Epidermal melanocyte (primary cell): ENCODE data around the gene PDGFB.

ENCODE experiments used
- DNase-seq: peaks from one replicate; pipeline ENCODE4 v3.0.0; 2011; ENCODE audit warnings: low spot score; ENCODE audit not compliant: insufficient read length

The PDGFB gene

DNA sequence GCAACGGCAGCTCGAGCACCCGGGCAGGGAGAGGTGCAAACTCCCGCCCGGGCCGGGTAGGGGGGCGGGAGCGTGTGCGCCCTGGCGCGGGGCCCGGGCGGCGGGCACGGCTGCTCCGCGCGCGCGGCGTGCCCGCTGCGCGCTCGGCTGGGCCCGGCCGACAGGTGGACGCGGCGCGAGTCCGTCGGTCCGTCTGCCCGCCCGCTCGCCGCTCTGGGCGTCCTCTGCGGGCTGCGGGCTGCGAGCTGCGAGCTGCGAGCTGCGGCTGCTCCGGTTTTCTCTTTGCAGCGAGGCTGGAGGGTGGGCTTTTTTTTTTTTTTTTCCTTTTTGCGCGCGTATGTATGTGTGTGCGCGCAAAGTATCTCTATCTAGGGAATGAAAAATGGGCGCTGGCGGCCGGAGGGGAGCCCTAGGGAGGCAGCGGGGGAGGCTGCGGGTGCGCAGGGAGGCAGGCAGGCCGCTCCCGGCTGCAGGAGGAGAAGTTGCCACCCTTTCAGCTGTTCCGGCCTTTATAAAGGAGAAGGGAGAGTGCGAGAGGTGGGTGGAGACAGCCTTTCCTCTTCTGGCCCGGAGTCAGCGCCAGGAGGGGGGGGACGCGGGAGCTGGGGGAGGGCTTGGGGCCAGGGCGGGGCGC, at the start of gene PDGFB:
Gene PDGFB (minus strand): TSS at position 487 of the 634 bp plus-strand sequence. CDS start 1,019 bp downstream, outside the sequence.
- no peak for DNase-seq

DNA sequence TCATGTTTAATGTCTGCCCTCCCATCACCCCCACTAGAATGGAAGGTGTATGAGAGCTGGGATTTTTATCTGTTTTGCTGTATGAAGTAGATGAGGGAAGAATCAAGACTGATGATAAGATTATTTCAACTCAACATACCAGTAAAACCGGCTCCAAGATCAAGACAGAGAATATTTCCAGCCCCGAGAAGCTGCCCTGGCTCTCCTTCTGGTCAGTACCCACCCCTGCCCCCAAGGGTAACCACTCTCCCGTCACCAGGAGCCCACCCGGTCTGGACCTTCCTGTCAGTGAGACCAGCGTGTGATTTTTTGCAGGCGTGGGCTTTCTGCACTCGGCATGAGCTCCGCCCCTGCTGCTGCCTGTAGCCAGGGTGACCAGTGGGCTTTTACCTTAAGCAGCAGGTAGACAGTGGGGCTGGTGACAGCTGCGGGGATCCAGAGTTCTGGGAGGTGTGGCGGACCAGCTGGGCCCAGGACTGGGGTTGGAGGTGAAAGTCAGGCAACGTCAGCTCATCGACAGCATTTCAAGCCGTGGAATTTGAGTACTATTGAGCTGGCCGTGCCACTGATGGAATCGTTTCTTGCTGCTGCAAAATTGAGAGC, 49.1 kb upstream of the PDGFB start:
- no peak for DNase-seq

DNA sequence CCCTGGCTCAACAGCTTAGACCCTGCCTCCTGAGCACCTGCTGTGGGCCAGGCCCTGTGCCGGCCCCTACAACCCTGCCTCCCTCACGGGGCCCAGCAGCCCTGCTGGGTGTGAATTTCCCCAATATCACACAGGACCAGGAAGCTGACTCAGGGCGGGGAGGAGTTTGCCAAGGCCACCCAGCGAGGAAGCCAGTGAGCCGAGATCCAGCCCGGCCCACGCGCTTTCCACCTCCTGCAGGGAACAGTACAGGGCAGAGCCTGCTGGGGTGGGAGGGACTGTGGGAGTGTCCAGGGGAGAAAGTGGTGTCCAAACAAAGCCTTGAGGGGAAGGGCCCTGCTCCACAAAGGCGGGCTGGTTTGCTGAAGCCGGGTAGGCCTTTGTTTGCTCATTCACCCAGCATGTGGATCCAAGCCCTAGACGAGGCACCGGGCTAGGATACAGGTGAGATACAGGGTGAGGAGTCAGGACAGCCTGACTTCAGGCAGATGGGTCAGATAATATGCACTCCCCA, 47.8 kb upstream of the PDGFB start:
- no peak for DNase-seq

DNA sequence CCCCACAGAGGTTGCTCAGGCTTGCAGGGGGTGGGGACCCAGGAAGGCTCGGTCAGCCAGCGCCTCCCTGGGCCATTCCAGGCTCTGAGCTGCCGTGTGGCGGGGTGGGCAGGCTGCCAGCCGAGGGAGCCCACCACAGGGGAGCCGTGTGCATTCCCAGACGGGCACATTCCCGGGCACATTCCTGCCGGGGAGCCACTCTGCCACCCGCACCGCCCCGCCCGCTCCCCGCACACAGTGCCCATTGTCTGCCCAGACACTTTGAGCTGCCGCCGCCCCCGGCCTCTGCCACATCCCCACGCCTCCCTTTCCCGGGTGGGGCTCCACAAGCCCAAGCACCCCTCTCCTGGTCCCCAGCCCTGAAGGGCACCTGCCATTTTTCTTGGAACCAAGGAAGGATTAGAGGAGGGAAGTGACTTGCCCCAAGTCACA, 47.3 kb upstream of the PDGFB start:
- no peak for DNase-seq

DNA sequence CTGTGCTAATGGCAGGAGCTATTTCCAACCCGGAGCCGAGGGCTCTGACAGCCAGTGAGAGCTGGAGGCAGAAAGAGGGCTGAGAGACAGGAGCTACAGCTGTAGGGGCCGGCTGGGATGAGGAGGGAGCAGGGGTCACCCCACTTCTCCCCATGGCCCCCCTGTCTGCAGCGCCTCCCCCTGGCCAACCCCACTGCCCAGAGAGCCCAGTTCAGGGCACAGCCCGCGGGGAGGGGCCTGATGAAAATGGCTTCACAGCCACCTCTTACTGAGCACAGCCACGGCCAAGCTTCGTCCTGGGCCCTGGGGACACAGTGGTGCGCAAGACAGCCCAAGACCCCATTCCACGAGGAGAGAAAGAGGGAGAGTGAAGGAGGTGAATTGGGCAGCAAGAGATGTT, 46.7 kb upstream of the PDGFB start:
- no peak for DNase-seq

DNA sequence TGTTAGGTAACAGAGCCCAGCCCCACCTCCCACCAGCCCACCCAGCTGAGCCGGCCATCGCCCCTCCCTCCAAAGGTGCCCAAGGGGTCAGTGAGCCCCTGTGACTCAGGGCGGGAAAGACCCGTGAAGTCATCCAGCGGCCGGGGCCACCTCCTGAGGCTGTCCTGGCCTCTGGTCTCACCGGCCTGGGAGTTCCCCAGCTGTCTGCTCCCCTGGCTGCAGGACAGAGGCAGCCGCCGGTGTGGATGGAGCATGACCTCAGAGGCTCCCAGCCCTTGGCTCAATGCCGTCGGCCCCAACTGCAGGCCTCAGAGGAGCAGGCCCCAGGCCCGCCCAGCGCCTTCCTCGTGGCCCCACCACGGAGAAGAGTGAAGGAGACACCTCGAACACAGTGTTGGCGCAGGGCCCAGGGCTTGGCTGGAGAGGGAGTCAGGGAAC, 46.0 kb upstream of the PDGFB start:
- no peak for DNase-seq

DNA sequence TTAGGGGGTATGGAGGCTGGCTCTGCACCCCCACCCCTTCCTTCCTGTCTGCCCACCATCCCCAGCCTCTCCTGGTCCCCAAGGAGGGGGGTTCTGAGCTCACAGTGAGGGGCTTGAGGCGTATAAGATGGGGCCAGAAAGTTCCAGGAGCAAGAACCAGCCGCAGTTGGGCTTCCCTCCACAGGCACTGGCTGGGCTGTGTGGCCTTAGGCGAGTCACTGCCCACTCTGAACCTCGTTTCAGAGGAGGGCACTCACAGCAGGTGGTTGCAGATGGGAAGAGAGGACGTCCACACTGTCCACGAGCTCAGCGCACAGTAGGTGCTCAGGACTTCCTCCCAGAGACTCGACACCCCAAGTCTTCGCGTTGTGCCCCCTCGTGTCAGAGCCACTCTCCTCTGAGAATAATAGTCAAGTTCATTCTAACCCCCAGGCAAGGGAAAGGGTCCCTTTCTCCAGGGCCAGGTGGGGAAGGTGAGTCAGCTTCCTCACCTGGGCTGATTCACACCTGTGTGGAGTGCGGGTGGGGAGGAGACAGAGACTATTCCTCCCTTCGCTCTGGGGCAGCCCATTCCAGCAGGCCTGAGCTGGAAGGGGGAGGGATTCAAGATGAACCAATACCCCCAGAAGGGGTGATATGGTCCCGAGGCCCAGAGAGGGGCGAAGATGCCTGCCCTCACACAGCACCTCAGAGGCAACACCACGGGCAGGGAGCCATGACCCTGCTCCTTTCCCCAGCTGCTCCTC, 45.4 kb upstream of the PDGFB start:
- no peak for DNase-seq

DNA sequence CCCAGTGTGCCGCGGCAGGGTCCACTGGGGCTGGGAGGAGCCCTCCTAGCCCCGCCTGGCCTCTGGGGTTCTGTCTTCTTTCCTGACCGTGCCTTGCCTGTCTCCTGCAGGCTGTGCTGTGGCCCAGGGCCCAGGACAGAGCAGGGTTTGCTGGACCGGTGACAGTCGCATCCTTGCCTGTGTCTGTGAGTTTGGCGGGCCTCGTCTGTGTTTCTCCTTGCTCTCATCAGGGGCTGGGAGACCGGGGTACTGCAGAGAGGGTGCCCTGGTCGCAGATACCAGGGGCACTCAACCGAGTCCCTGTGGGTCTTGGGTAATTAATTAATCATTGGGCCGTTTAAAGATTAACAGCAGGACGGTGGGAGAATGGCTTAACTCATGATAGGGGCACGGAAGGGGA, 44.8 kb upstream of the PDGFB start:
- DNase-seq, result no peak

DNA sequence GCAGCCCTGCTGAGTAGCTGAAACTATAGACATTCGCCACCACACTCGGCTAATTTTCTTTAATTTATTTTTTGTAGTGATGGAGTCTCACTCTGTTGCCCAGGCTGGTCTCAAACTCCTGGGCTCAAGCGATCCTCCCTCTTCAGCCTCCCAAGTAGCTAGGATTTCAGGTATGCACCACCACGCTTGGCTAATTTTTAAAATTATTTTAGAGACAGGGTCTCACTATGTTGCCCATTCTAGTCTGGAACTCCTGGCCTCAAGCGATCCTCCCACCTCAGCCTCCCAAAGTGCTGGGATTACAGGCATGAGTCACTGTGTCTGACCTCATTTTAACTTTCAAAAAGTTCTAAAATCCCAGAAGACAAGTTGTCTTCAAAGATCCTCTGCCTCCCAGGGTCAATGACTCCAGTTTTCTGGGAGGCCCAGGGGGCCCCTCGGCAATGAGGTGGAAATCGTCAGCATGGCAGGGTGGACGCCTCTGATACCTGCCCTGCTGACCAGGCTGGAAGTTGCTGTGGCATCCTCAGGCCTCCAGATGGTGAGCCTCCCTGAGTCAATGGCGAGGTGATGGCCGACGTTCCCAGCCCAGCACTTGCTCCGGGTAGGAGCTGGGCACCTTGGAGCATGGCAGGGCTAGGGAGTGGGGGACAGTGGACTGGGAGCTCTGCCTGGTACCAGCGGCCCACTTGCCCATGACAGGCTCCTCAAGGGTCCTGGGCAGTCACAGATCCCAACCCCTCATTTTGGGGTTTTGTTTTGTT, 43.5 kb upstream of the PDGFB start:
- no peak for DNase-seq

DNA sequence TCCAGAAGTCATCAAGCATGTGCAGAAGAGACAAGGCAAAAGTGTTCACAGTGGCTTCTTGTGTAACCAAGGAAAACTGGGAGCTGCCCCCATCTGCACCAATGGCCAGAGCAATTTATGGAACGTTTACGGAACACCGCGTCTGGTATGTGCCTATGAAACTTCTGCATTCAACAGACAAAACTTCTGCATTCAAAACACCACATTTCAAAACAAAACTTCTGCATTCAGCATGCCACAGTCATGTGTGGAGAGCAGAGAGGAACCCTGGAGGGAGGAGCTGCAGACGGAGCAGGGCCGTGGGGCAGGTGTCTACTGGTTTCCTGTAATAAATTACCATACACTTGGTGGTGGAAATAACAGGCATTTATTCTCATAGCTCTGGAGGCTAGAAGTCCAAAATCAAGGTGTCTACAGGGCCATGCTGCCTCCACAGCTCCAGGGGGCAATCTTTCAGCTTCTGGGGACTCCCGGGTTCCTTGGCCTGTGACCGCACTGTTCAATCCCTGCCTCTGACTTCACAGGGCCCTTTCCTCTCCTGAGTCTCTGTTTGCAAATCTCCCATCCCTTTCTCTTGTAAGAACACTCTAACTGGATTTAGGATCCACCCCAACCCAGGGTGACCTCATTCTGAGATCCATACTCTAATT, 42.4 kb upstream of the PDGFB start:
- no peak for DNase-seq

DNA sequence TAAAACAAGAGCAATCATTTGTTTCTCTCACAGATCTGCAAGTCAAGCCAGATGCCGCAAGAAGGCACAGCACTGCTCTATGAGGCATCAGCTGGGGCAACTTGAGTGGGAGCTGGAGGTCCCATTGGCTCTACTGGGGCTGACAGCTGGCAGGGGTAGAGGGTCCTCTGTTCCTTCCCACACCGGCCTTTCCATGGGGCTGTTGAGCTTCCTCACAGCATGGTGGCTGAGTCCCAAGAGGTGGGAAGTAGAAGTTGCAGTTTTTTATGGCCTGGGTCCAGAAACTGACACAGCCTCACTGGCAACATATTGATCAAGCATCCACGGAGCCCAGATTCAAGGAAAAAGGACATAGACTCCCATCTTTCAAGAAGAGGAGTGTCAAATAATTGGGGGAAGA, 40.2 kb upstream of the PDGFB start:
- DNase-seq, result no peak

DNA sequence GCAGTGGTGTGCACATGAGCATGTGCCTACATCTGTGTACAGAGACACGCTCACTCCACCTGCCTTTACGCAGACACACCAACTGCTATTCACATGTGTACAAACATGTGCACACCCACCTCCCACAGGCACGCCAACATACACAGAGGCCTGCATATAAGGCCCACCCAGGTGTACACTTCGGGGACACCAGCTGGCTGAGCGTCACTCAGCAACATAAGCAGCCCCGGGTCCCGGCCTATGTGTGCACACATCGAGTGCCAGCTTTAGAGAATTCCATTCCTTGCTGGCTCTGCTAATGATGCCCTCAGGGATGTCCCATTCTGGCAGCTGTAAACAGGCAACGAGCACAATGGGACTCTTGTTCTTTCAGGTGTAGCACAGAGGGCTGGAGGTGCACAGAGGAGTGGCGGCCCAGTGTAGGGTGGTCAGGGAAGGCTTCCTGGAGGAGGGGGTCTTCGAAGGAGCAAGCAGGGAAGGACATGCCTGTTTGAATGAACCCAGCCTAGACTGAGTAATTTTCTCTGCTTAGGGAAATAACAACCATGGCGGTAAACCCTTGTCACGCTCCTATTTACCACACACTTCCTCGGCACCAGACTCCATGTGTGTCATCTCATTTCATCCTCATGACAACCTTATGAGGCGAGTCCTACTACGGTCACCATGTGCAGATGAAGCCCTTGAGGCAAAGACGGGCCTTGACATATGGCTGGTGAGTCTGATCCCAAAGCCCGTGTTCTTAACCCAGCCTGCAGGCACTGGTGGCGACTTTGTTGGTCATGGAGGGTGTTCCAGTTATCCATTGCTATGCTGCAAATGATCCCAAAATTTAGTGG, 39.6 kb upstream of the PDGFB start:
- DNase-seq, result peak; percentile 47

DNA sequence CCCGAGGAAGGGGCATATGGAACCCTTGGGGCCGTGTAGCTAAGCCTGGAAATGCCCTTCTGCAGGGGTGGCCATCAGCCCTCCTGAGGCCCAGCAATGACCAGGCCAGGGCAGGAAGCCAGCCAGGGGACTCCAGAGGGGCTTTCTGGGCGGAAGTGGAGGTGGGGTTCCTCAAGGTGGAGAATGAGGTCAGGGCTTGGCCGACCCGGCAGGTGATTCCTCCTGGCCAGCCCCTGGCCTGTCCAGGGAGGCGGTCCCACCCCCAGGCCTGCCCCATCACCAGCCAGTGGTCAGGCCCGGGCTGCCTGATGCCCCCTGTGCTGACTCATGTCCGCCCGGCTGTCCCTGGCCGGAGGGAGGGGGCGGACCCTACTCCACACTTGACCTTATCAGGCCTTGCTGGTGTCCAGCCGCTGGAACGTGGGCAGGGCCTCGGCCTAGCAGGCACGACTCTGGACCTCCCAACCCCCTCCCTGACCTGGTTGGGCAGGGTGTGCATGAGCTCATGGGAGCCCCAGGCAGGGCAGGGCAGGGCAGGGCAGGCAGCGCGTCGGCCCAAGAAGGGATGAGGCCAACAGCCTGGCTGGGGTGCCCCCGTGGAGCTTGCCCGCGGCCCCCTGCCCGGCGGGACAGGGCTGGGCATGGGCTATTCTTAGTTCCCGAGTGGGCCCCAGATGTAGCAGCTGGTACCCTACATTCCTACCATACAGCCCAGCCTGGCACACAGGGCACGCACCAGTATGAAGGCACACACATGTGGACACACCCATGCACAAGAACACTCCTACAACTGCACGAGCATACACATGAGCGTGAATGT, 38.8 kb upstream of the PDGFB start:
- no peak for DNase-seq

DNA sequence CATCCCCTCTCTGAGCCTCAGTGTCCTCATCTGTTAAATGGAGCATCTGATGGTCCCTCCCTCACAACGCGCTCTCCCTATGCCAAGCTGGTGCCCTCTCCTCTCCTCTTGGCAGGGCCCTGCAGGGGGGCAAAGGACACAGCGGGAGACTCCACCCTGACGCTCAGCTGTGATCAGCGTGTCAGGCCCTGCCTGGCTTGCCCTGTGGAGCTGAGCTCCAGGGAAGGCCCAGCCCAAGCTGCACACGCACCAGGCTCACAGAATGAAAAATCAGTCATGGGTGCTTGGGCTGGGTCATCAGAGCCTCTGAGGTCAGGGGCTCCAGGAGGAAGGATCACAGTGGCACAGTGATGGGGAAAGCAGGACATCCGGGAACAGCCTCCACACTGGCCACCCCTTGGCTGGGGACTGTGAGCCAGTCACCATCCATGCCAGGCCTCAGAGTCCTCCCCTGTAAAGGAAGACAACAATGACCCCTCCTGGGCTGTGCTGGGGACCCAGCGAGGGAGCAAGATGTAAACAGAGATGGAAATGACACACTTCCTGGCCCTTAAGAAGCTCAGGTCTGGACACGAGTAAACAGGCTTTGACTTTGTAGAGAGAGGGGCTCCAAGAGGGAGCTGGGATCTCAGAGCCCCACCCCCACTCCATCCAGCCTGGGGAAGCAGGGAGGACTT, 38.0 kb upstream of the PDGFB start:
- no peak for DNase-seq

DNA sequence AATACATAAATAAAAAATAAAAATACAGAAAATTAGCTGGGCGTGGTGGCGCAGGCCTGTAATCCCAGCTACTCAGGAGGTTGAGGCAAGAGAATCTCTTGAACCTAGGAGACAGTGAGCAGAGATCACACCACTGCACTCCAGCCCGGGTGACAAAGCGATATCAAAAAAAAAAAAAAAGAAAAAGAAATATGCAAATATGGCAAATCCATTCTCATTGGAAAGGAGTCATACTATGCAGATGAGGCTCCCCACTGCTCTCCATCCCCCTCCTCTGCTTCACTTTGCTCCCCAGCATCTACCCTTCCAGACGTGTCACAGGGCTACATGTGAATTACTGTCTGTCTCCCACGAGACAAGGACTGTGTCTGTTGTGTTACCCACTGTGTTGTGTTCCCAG, 36.3 kb upstream of the PDGFB start:
- DNase-seq, result no peak

DNA sequence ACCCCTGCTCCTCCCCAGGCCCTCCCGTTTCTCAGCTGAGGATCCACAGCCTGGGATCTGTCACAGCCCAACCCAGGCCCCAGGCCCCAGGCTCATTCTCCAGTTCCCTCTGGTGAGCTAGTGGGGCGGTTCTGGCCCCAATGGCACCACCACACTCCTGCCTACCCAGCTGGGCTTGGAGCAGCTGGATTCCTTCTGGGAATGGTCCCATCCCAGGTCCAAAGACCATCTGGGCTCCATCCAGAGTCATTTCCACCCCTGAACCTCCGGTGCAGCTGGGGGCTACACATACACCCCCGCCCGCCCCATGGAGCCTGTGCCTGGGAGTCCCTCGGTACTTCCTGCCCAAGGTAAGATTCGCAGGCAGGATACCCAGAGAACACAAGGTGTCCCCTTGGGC, 35.5 kb upstream of the PDGFB start:
- DNase-seq, result no peak

DNA sequence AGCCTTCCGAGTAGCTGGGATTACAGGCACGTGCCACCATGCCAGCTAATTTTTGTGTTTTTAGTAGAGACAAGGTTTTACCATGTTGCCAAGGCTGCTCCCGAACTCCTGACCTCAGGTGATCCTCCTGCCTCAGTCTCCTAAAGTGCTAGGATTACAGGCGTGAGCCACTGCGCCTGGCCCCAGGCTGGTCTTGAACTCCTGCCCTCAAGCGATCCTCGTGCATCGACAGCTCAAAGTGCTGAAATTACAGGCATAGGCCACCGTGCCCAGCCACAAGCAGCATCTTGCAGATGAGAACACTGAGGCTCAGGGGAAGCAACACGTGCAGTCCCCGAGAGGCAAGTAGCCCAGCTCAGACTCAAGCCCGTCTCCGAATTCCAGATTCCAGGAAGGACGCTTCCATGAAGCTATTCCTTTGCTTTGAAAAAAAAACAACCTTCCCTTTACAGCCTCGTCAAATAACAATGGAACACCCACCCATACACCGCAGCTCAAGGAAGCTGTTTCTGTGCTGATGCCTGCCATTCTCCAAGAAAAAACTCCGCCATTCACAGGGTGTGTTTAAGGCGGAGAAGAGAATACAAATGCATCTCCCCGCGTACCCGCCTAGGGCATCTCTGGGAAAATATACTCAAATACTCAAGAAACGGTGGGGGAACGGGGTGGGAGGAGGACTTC, 34.5 kb upstream of the PDGFB start:
- DNase-seq, result no peak

DNA sequence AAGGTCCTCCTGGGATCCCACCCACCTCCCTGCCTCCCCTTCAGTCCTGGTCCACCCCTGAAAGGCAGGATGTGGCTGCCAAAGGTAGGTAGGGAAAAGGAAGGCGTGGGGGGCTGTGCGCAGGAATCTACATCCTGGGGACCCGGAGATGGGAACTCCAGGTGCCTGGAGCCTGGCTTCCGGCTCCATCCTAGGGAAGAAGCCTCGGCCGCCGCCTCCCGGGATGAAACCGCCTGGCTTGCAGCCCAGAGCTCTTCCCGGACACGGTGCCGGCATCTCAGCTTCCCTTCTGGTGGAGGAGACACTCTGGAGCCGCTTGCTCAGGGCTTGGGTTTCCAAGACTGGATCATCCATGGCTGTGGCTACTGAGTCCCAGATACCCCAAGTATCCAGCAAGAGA, 33.3 kb upstream of the PDGFB start:
- no peak for DNase-seq
